H9 (cell line): ENCODE results near the gene FKBP4. TPM values are rescaled to one million over a fixed set of nuclear protein-coding genes. Genes with fewer than 3 reads are reported as not detected.

ENCODE experiments used
- DNase-seq: peaks from one replicate; pipeline ENCODE4 v3.0.0-alpha.2; 2017
- H2AFZ ChIP-seq: one replicate; pipeline ENCODE4 v1.6.1; 2013; ENCODE audit warnings: mild to moderate bottlenecking, low read length, control low read depth, moderate library complexity
- H2AK5ac ChIP-seq: 2 replicates; pipeline ENCODE4 v1.6.1; 2013; ENCODE audit warnings: low read length, control low read depth, mixed read lengths; ENCODE audit not compliant: insufficient read length
- H2BK120ac ChIP-seq: one replicate; pipeline ENCODE4 v1.6.1; 2013; ENCODE audit warnings: low read depth, mild to moderate bottlenecking, low read length, control low read depth, inconsistent platforms; ENCODE audit not compliant: poor library complexity, severe bottlenecking
- H2BK12ac ChIP-seq: 2 replicates; pipeline ENCODE4 v1.6.1; 2013; ENCODE audit warnings: low read length, control low read depth, mixed read lengths, low read depth; ENCODE audit not compliant: insufficient read length
- H2BK15ac ChIP-seq: 2 replicates; pipeline ENCODE4 v1.6.1; 2013; ENCODE audit warnings: low read depth, low read length, control low read depth
- H2BK20ac ChIP-seq: one replicate; pipeline ENCODE4 v1.6.1; 2013; ENCODE audit warnings: low read depth, mild to moderate bottlenecking, low read length, control low read depth, inconsistent platforms; ENCODE audit not compliant: poor library complexity, severe bottlenecking
- H2BK5ac ChIP-seq: 2 replicates; pipeline ENCODE4 v1.6.1; 2013; ENCODE audit warnings: low read length, control low read depth, mixed read lengths; ENCODE audit not compliant: insufficient read length
- H3K14ac ChIP-seq: 2 replicates; pipeline ENCODE4 v1.6.1; 2013; ENCODE audit warnings: low read length, control low read depth; ENCODE audit not compliant: insufficient read depth
- H3K18ac ChIP-seq: 2 replicates; pipeline ENCODE4 v1.6.1; 2013; ENCODE audit warnings: low read depth, mild to moderate bottlenecking, mixed read lengths, low read length, control low read depth; ENCODE audit not compliant: insufficient read length
- H3K23ac ChIP-seq: 2 replicates; pipeline ENCODE4 v1.6.1; 2013; ENCODE audit warnings: low read length, control low read depth, mixed read lengths, low read depth; ENCODE audit not compliant: insufficient read length
- H3K23me2 ChIP-seq: 2 replicates; pipeline ENCODE4 v1.6.1; 2013; ENCODE audit warnings: low read depth, mild to moderate bottlenecking, mixed read lengths, low read length, control low read depth; ENCODE audit not compliant: insufficient read length, poor library complexity, severe bottlenecking
- H3K27ac ChIP-seq: 2 replicates; pipeline ENCODE4 v1.5.1; 2013; ENCODE audit warnings: low read length, control low read depth, mixed read lengths, low read depth; ENCODE audit not compliant: insufficient read length
- H3K27me3 ChIP-seq: 2 replicates; pipeline ENCODE4 v1.6.1; 2013; ENCODE audit warnings: low read length, control low read depth, inconsistent platforms; ENCODE audit not compliant: insufficient read depth
- H3K4ac ChIP-seq: 2 replicates; pipeline ENCODE4 v1.6.1; 2013; ENCODE audit warnings: low read depth, mild to moderate bottlenecking, control low read depth, inconsistent platforms, low read length, moderate library complexity
- H3K4me1 ChIP-seq: 2 replicates; pipeline ENCODE4 v1.6.1; 2013; ENCODE audit warnings: low read length, control low read depth, inconsistent platforms; ENCODE audit not compliant: insufficient read depth
- H3K4me2 ChIP-seq: 2 replicates; pipeline ENCODE4 v1.6.1; 2013; ENCODE audit warnings: low read length, control low read depth, mixed read lengths; ENCODE audit not compliant: insufficient read length, insufficient read depth
- H3K56ac ChIP-seq: 2 replicates; pipeline ENCODE4 v1.6.1; 2013; ENCODE audit warnings: low read depth, mild to moderate bottlenecking, mixed read lengths, low read length, control low read depth; ENCODE audit not compliant: insufficient read length
- H3K79me1 ChIP-seq: 2 replicates; pipeline ENCODE4 v1.6.1; 2013; ENCODE audit warnings: low read depth, mild to moderate bottlenecking, moderate library complexity, low read length, control low read depth, inconsistent platforms; ENCODE audit not compliant: insufficient read depth, poor library complexity, severe bottlenecking
- H3K79me2 ChIP-seq: 2 replicates; pipeline ENCODE4 v1.6.1; 2013; ENCODE audit warnings: low read length, control low read depth, inconsistent platforms; ENCODE audit not compliant: insufficient read depth
- H3K9ac ChIP-seq: 2 replicates; pipeline ENCODE4 v1.6.1; 2013; ENCODE audit warnings: low read length, control low read depth, mixed read lengths; ENCODE audit not compliant: insufficient read length; ENCODE audit errors: extremely low read depth
- H3K9me3 ChIP-seq: one replicate; pipeline ENCODE4 v1.6.1; 2013; ENCODE audit warnings: low read depth, low read length, inconsistent platforms; ENCODE audit not compliant: control insufficient read depth
- H3T11ph ChIP-seq: one replicate; pipeline ENCODE4 v1.6.1; 2013; ENCODE audit warnings: mild to moderate bottlenecking, low read length, control low read depth, inconsistent platforms
- H4K20me1 ChIP-seq: one replicate; pipeline ENCODE4 v1.6.1; 2013; ENCODE audit not compliant: control insufficient read depth, insufficient read length, insufficient read depth
- H4K5ac ChIP-seq: 2 replicates; pipeline ENCODE4 v1.6.1; 2013; ENCODE audit warnings: low read depth, mild to moderate bottlenecking, mixed read lengths, low read length, control low read depth; ENCODE audit not compliant: insufficient read length
- H4K8ac ChIP-seq: replicated peaks from 2 replicates; pipeline ENCODE4 v1.6.1; 2013; ENCODE audit warnings: low read length, control low read depth, mixed read lengths, low read depth; ENCODE audit not compliant: insufficient read length
- H4K91ac ChIP-seq: 2 replicates; pipeline ENCODE4 v1.6.1; 2013; ENCODE audit warnings: low read depth, mild to moderate bottlenecking, moderate library complexity, mixed read lengths, low read length, control low read depth; ENCODE audit not compliant: insufficient read length
- H3K27ac Mint-ChIP-seq, 3 experiments: 2 replicates in 2 of 3; 3 replicates in 1 of 3; pipeline ENCODE4 v1.8.0; 2020 to 2021; ENCODE audit warnings: mixed read lengths in 3 of 3, mild to moderate bottlenecking in 1 of 3, moderate library complexity in 1 of 3
- H3K27me3 Mint-ChIP-seq: 2 replicates; pipeline ENCODE4 v1.8.0; 2021; ENCODE audit warnings: low read depth, mild to moderate bottlenecking, moderate library complexity, mixed read lengths
- H3K36me3 Mint-ChIP-seq, 3 experiments: 2 replicates in 2 of 3; 3 replicates in 1 of 3; pipeline ENCODE4 v1.8.0; 2020 to 2021; ENCODE audit warnings: low read depth in 3 of 3, mixed read lengths in 3 of 3; ENCODE audit not compliant: insufficient read depth in 1 of 3
- H3K4me1 Mint-ChIP-seq, 2 experiments: 2 replicates each; pipeline ENCODE4 v1.8.0; 2020; ENCODE audit warnings: mixed read lengths in 2 of 2
- H3K4me3 Mint-ChIP-seq, 2 experiments: 2 replicates in 1 of 2; 3 replicates in 1 of 2; pipeline ENCODE4 v1.8.0; 2020 to 2021; ENCODE audit warnings: mild to moderate bottlenecking in 2 of 2, mixed read lengths in 2 of 2, moderate library complexity in 1 of 2
- H3K9me3 Mint-ChIP-seq, 2 experiments: 2 replicates in 1 of 2; 3 replicates in 1 of 2; pipeline ENCODE4 v1.8.0; 2020; ENCODE audit warnings: mild to moderate bottlenecking in 2 of 2, mixed read lengths in 2 of 2, moderate library complexity in 1 of 2
- CTCF ChIP-seq: fragments of 200-600 bp; sonication (generic); conservative IDR thresholded peaks from 3 replicates; pipeline ENCODE4 v1.8.0; 2021; ENCODE audit warnings: antibody characterized with exemption, mild to moderate bottlenecking
- WGBS: extraction: QIAGEN DNeasy Blood & Tissue Kit; methylation state at CpG from one replicate; pipeline ENCODE4 v1.1.7; 2013; ENCODE audit warnings: missing lambda C conversion rate, low lambda C conversion rate, mixed read lengths; ENCODE audit not compliant: insufficient read length; ENCODE audit errors: extremely low coverage; 5-methylcytosine and 5-hydroxymethylcytosine counted together
- total RNA-seq: library from RNA; stranded (reverse); gene quantifications from 2 replicates; pipeline ENCODE4 v1.2.1, GENCODE V29; 2021

The FKBP4 gene
- total RNA-seq, 1 experiment from 2014 or later, result 221 TPM

- no peak overlapping the region for H4K8ac ChIP-seq
- H3K4ac ChIP-seq, result no peak overlapping the region
- H3K27me3 Mint-ChIP-seq, result peaks cover 37% of the 10 kb centered on the region
- no peak overlapping the region; a peak in 1 of 7 replicates for H3K27ac Mint-ChIP-seq
- H3K56ac ChIP-seq, result no peak overlapping the region
- no peak overlapping the region for H2BK5ac ChIP-seq
- no peaks in the 10 kb centered on the region for H3K23me2 ChIP-seq
- no CpG with 5 or more reads among the region's 7 CpGs for WGBS
- peaks cover 17% of the 10 kb centered on the region; the same call in 1 of the 2 replicates for H3K4me1 ChIP-seq
- no peak overlapping the region for H3K4me2 ChIP-seq
- H3T11ph ChIP-seq, result no peak overlapping the region
- H3K4me3 Mint-ChIP-seq, result 0 out of 5 replicates have a peak overlapping the region, but pooled peaks of 1 of the 2 experiments have one; percentile 43
- H3K14ac ChIP-seq, result no peak overlapping the region
- H2AK5ac ChIP-seq, result no peak overlapping the region
- H3K79me1 ChIP-seq, result no peaks in the 10 kb centered on the region
- H3K27me3 ChIP-seq, result no peaks in the 10 kb centered on the region; the same call in 1 of the 2 replicates
- H2BK120ac ChIP-seq, result no peak overlapping the region
- DNase-seq, result peak; percentile 38
- no peak overlapping the region for H2BK12ac ChIP-seq
- H3K18ac ChIP-seq, result no peak overlapping the region
- no peaks in the 10 kb centered on the region for H4K20me1 ChIP-seq
- H3K36me3 Mint-ChIP-seq, result no peaks in the 10 kb centered on the region
- no peaks in the 10 kb centered on the region for H3K79me2 ChIP-seq
- H3K9ac ChIP-seq, result no peak overlapping the region
- H3K9me3 Mint-ChIP-seq, result peaks cover 0 to 3% of the 10 kb centered on the region in 2 experiments; a peak in 3 of 5 replicates
- H3K4me1 Mint-ChIP-seq, result peaks cover 49 to 55% of the 10 kb centered on the region in 2 experiments
- H2BK20ac ChIP-seq, result no peak overlapping the region
- no peak overlapping the region for H3K23ac ChIP-seq
- no peak overlapping the region for H3K27ac ChIP-seq
- no peak overlapping the region for H4K5ac ChIP-seq
- H3K9me3 ChIP-seq, result no peaks in the 10 kb centered on the region
- no peak for TF ChIP-seq CTCF
- H2BK15ac ChIP-seq, result no peak overlapping the region
- H4K91ac ChIP-seq, result no peak overlapping the region
- no peak overlapping the region for H2AFZ ChIP-seq
Observed at GRCh38 chr12:2750185-2750584, 44.6 kb upstream of the FKBP4 start.
